ENCODE results near the gene MED16.
"Not testable (repeated sequence)": the region's sequence is repeated elsewhere in the genome, so short reads cannot be mapped to it uniquely, and the experiment has no call there.

Gene MED16

DNA sequence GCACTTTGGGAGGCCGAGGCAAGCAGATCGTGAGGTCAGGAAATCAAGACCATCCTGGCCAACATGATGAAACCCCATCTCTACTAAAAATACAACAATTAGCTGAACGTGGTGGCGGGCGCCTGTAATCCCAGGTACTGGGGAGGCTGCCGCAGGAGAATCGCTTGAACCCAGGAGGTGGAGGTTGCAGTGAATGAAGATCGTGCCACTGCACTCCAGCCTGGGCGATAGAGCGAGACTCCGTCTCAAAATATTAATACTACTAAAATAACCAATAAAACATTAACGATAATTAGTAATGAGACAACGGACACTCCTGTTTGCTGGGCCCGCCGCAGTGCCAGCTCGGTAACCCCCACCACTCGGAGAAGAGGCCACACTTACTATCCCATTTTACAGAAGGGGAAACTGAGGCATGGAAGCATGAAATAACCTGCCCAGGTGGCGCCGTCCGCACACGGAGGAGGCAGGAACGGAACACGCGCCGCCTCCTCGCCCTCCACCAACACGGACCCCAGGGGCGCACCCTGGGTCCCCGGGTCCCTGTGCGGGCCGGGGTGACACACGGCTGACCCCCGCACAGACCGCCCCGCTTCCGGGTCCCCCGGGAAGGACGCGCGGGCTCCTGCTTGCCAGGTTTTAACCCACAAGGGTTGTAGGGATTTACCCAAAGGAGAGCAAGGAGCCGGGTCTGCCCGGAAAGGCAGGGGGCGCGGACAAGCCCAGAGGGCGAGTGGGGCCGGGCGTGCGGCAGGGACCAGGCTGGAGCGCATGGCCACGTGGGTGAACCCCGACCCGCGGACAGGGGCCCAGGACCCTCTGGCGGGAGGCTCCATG is 18.4 kb upstream of the MED16 start:
- DNase-seq = no peak

DNA sequence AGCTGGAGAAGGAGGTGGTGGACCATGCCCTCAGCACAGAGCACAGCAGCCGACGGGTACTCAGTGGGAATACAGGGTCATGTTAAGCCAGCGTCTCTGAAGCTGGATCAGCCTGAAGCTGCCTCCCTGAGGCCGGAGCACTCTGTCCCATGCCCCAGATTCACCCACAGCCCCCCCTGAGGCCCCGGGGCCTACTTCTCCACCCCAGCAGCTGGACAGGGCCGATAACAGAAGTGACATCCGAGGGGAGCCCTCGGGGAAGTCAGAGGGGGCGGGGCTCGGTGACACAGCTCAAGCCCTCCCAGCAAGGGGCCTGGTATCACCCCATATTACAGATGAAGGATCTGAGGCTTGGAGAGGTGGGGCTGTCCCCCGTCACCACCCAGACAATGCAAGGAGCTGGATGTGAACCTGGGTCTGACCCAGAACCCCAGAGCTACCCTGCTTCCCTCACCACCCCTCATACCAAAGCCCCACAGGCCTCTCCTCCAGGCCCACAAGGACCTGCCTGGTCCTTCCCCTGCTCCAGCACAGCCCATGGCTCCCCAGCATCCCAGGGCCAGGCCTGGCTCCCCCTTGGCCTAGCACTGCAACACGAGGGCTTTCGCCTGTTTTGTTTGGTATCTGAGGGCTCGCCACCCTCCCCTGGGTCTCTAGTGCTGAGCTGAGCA is 14.3 kb upstream of the MED16 start:
- DNase-seq = peak; percentile 60

DNA sequence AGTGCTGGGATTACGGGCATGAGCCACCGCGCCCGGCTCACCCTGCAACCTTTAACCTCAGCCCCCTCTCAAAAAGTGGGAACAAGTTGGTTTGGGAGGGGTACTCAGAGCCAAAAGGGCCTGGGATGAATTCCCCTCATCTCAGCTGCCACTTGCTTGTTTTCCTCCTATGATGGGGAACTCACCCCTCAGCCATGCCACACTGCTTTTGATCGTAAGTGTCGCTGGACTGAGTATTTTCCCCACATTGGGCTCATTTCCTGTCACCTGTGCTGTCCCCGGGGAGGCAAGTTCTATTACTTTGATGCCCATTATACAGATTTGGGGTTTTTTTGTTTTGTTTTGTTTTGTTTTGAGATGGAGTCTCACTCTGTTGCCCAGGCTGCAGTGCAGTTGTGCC is 13.5 kb upstream of the MED16 start:
- DNase-seq = peak; percentile 23

DNA sequence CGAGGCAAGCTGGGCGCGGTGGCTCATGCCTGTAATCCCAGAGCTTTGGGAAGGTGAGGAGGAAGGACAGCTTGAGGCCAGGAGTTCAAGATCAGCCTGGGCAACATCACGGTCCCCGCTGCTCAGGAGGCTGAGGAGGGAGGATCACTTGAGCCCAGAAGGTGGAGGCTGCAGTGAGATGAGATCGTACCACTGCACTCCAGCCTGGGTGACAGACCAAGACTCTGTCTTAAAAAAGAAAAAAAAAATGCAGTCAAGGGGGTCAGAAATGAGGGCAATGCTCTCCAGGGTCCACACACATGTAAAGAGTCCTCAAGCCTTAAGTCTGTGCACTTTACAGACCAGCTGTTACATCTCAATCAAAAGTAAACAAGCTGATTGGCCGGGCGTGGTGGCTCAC is 11.6 kb upstream of the MED16 start:
- DNase-seq = no peak

DNA sequence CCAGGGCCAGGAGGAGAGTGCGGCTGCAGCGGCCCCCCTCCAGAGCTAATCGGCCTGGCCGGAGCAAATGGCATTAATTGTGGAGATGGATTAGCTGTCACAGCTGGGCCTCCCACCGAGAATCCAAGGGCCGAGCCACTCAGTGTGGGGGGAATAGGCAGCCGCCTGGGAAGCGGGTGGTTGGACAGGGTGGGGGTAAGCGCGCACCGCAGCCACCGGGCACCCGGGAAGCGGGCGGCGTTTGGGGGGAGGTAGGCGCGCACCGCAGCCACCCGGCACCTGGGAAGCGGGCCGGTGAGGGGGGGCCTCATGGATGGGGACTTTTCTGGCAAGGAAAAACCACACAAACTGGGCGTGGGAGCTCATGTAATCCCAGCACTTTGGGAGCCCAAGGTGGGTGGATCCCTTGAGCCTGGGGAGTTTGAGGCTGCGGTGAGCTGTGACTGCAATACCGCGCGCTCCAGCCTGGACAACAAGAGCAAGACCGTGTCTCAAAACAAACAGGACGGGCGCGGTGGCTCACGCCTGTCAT is 10.3 kb upstream of the MED16 start:
- DNase-seq = no peak

DNA sequence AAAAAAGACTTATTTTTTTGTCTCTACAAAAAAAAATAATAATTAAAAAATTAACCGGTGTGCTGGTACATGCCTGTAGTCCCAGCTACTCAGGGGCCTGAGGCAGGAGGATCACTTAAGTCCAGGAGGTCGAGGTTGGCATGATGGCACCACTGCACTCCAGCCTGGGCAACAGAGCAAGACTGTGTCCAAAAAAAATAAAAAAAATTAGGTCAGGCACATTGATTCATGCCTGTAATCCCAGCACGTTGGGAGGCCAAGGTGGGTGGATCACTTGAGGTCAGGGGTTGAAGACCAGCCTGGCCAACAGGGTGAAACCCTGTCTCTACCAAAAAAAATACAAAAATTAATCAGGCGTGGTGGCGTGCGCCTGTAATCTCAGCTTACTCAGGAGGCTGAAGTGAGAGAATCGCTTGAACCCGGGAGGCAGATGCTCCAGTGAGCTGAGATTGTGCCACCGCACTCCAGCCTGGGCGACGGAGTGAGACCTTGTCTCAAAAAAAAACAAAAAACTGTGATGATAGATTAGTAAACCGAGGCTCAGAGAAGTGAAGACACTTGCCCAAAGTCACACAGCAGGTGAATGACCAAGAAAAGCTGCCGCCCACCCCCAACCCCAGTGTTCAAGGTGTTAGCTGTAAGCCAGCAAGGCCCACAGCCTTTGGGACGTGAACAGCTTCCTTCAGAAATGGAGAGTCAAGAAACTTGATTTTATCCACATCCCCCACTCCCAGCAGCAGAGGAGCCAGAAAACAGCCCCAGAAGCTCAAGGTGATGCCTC is 9.6 kb upstream of the MED16 start:
- DNase-seq = no peak

DNA sequence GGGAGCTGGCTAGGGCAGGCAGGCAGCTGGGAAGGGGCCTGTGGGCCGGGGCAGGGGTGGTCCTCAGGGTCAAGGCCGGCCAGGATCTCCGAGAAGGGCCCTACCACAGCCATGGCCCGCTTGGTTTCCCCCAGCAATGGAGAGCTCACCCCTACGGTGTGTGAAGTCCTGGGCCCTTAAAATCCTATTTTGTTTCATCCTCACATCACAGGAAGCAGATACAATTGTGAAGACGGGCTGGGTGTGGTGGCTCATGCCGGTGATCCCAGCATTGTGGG is 9.0 kb upstream of the MED16 start:
- no peak for DNase-seq

DNA sequence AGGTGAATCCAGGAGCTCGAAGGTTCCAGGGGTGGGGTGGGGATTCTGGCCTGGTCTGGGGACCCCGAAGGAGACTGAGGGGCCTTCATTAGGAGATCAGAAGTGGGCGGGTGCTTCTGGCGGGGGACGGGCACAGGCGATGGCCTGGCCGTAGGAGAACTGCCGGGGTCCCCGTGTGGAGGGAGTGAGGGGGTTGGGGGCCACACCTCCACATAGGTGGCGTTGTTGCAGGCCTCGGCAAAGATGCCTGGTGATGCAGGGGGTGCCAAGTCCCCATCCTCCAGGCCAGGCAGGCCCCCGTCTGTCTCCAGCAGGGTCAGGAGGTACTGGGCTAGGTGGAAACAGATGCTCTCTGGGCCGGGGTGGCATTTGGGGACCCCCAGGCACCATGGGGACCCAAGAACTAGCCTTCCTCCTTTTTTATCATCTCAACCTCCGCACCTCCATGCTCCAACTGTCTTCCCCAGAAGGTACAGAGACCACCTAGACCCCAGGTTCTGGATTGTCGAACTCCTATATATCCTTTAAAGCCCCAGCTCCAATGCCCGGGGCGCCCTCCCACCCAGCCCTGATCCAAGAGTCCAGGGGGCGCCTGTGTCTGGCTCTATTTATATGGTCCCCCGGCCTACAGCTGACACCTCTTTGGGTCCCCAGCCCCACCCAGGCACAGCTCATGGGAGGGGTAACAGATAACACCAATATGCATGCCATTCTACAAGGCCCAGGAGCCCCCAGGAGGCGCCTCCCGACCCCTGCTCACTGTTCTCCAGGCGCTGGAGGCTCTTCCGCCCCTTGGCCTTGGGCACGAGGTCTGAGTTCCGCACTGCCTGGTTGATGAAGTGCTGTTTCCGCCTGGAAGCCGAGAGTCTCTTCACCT is 8.5 kb upstream of the MED16 start:
- DNase-seq = no peak

DNA sequence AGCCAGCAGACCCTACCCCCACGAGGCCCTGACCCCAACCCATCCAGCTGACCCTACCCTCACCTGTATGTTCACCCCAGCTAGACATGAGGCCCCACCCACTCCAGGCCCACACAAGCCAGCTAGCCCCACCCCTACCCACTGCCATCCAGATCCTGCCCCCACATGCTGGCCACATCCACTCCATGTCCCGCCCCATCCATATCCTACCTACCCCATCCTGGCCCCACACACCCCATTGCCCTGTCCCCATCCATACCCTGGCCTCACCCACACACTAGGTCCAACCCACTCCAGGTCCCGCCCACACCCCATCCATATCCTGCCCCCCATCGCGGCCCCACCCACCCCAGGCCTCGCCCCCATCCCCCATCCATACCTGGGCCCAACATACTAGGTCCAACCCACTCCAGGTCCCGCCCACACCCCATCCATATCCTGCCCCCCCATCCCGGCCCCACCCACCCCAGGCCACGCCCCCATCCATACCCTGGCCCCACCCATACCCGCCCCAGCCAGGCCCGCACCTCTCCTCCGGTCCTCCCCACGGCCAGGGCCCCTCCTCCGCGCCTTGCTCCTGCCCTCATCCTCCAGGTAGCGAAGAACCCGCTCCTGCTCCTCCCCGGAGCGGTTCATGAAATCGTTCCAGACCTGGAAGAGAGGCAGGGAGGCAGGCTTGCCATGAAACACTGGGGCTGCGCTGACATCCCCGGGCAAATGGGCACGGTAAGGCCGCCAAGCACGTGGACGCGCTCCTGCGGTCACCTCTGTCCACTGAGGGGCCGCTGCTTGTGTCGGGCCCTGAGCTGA is 7.5 kb upstream of the MED16 start:
- DNase-seq = peak; percentile 53

DNA sequence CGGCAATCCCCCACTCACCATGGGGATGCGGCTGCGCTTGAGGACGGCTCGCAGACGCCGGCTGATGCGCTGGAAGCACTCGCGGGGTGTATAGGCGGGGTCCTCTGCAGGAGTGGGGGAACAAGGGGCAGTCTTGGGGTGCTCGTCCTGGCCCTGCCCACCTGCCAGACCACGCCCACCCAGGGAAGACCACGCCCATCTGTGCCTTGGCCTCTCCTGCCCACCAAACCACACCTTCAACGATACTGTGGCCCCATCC is 7.0 kb upstream of the MED16 start:
- no peak for DNase-seq

DNA sequence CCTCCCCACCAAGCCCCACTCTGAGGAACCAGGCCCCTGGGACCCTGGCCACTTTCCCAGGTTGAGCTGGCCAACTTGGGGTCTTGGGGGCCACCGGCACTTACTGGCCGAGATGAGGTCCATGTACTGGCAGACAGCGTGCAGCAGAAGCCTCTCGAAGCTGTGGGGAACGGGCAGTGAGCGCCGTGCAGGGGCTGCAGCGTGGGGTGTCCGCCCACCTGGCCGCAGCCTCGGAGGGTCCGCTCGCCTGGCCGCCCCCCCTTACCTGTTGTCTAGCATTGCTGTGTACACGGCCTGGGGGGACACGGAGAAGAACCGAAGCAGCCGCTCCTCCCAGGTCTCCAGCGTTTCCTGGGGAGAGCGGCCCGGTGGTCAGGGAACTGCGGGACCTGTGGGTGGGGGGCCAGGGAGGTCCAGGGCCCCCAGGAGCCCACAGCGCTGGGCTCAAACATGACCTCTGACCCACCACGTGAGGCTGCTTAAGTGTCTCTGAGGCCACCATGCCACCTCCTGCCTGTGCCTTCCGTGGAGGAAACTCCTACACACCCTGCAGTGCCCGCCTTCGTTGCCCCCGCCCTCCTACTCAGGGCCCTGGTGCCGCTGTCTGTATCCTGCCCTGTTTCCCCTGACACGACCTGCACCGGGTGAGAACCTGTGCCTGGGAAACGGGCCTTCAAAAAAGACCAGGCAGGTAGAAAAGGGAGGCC is 6.5 kb upstream of the MED16 start:
- no peak for DNase-seq

DNA sequence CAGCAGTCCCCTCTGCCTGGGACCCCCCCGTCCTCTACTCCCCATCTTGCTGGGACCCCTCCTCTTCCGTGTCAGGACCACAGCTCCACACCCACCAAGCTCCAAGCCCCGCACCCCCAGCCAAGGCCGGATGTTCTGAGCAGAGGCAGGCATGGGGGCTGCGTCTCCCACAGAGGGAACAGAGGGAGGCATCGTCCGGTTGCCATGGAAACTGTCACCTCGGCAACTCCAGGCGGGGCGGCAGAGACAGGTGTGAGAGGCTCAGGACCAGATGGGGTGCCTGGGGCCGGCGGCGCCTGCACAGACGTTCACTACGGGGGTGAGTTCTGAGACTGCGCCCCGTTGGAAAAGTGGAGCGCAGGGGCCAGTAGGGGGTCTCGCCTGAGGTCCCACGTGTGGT is 5.7 kb upstream of the MED16 start:
- peak; percentile 62 for DNase-seq

DNA sequence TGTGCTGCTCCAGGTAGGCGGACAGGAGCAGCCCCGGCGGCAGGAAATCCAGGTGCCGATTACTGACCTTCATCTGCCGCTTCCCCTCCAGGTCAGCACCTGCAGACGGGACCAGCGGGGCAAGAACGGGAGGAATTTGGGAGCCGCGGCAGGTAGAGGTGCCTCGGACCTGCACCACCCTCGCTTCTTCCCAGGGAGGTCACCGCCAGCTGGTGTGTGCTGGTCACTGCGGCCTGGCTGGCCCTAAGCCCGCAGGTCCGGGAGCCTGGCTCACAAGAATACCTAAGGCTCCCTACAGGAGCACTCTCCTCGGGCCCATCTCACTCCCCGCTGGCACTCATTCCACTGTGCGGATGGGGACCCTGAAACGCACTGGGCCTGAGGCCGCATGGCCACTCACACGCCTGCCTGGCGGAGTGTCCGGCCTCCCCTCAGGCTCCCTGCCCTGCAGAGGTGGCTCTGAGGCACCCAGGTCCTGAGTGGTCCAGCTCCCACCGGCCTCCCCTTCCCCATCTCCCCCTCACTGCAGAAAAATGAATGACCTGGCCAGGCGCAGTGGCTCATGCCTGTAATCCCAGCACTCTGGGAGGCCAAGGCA is 4.6 kb upstream of the MED16 start:
- DNase-seq = no peak

DNA sequence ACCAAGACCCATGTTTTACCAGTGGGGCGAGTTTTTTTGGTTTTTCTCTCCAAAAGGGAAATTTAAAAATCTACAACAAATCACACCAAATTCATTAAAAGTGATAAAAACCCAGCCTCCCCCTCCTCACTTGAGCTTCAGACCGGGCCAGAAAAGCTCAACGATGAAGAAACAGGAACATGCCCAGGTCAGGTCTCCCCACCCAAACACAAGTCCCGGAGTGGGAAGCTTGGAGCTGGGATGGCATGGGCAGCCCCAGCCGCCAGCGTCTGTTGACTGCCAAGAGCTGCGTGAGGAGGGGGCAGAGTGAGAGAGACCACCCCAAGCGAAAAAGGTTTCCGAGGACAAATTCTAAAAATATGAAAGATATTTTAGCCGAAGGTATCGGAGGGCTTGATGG is 4.0 kb upstream of the MED16 start:
- no peak for DNase-seq

DNA sequence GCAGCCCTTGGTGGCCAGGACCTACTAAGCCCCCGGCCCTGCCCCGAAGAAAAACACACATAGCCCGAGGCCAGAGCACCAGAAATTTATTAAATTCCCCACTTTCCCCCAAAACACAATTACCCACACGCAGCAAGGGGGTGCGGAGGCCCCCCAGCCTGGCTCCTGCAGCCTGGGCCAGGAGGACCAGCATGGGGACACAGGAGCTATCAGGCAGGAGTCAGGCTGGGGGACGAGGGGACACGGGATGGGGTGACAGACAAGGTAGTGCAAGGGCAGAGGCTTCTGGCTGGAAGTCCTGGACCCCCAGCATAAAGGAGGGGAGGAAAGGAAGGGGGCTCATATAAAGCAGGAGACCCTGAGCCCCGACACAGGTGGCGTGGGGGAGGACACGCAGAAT is 3.4 kb upstream of the MED16 start:
- no peak for DNase-seq

DNA sequence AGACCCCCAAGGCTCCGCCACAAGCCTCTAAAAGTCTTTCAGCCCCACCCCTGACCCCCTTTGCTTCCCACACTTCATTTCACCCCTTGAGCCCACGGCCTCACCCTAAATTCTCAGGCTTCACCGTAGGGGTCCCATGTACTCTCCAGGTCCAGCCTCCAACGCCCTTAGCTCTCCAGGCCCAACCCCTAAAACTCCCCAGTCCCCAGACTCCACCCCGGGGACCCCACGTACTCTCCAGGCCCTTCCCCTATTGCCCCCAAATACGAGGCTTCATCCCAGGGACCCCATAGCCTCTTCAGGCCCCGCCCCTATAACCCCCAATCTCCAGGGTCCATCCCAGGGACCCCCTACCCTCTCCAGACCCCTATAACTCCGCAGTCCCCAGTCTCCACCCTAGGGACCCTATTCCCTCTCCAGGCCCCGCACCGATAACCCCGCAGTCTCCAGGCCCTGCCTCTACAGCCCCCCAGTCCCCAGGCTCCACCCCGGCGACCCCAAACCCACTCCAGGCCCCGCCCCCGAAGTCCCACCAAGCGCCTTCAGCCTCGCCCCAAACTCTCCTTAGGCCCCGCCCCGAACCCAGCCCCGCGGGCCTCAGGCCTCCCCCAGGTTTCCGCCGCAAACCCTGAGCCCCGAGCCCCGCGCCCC is 619 bp downstream of the MED16 start:
- DNase-seq = no peak

DNA sequence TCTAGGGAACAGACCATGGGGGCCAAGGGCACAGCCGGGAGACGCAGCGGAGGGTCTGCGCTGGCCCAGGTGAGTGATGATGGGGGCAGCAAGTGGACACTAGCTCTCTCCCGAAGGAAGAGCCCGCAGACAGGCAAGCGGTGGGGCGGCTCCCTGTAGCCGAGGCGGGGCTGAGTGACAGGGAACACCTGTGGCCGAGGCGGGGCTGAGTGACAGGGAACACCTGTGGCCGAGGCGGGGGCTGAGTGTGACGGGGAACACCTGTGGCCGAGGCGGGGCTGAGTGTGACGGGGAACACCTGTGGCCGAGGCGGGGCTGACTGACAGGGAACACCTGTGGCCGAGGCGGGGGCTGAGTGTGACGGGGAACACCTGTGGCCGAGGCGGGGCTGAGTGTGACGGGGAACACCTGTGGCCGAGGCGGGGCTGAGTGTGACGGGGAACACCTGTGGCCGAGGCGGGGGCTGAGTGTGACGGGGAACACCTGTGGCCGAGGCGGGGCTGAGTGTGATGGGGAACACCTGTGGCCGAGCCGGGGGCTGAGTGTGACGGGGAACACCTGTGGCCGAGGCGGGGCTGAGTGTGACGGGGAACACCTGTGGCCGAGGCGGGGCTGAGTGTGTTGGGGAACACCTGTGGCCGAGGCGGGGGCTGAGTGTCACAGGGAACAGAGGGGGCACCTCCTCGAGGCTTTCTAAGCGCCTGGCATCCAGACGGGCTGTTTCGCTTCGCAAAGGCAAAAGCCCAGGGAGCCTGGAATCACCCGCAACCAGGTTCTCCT is 1.4 kb downstream of the MED16 start:
- DNase-seq = not testable (repeated sequence)

DNA sequence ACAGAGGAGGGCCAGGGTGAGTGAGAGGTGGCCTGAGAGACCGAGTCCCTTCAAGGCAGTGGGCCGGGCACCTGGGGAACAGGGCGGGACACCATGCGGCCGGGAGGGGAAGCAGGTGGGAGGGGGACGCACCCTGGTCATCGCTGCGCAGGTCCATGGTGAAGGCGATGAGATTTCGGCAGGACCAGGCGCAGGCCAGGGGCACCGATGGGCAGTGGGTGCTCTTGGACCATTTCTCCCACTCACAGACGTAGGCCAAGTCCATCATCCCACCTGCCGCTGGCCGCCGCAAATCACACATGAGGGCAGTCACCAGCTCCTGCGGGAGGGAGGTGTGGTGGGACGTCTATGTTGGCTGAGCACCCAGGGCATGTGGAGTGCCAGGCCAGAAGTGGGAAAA is 2.2 kb downstream of the MED16 start:
- DNase-seq = no peak

DNA sequence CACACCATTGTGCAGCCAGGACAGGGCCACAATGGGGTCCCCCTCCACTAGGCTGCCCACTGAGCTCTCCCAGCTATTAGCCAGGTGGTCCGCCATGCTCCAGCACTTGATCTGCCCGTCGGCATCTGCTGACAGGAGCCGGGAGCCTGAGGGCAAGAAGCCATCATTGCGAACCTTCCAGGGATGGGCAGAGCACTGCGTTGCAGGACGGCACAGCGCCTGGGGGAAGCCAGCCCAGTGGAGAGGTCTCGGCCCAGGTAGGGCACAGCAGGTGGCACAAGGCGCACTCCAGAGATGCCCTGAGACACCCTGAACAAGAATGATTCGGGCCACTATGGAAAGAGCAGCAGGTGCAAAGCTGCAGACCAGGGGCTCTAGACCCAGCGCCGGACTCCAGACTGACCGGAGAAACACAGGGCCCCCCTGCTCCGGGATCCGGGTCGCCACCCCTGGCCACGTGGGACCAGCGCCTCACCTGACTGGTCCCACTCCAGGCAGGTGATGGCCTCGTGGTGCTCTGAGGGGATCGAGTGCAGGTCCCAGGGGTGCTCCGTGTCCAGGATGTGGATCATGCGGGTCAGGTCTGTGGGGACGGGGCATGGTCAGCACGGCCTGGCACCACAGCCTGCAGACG is 3.2 kb downstream of the MED16 start:
- DNase-seq = no peak

Measured in CD4-positive, alpha-beta T cell treated with Interleukin-17A for 4 hours (primary cell).